ENCODE results near the gene TJP1.
"Not testable (repeated sequence)": the region's sequence is repeated elsewhere in the genome, so short reads cannot be mapped to it uniquely, and the experiment has no call there.

Gene TJP1

DNA sequence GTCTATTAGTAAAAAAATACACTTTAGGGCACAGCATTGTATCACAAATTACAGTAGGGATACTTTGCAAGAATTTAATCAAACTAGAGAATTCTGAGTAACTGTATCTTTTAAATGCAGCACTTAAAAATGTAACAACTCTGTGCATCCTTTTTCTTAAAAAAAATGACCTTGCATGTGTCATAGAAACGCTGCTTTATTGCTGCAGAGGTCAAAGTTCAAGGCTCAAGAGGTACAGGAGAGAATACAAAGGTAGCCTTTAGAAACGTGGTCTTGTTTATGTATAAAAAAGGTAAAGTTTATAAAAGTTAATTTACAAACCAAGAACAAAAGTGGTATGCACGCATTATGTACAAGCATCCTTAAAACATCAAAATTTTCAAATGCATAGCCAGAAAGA, 122.0 kb downstream of the TJP1 start:
- TF ChIP-seq, protein P1, sequence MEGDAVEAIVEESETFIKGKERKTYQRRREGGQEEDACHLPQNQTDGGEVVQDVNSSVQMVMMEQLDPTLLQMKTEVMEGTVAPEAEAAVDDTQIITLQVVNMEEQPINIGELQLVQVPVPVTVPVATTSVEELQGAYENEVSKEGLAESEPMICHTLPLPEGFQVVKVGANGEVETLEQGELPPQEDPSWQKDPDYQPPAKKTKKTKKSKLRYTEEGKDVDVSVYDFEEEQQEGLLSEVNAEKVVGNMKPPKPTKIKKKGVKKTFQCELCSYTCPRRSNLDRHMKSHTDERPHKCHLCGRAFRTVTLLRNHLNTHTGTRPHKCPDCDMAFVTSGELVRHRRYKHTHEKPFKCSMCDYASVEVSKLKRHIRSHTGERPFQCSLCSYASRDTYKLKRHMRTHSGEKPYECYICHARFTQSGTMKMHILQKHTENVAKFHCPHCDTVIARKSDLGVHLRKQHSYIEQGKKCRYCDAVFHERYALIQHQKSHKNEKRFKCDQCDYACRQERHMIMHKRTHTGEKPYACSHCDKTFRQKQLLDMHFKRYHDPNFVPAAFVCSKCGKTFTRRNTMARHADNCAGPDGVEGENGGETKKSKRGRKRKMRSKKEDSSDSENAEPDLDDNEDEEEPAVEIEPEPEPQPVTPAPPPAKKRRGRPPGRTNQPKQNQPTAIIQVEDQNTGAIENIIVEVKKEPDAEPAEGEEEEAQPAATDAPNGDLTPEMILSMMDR (IDR thresholded peaks at IDR 0.05): no peak
- TF ChIP-seq ZFX (IDR thresholded peaks at IDR 0.05; ENCODE audit: borderline replicate concordance): no peak
- no peak overlapping the region for H3K27ac ChIP-seq

DNA sequence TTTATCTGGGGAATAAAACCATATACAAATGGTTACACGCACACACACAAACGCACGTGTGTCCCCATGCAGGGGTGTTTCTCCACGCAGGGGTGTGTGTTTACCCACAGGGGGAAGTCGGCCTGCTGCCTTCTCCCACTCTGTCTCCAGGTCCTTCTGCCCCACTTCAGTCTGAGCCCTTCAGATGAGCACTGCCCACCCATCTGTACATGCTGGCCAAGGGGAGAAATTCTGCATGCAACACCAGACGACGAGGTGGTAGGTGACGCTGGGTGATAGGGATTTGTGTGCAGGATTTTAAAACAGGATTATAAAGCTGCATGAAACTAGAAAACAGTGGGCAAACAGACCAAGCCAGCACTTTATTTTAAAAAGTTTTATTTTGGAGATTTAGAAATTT, 122.5 kb downstream of the TJP1 start:
- H3K27ac ChIP-seq: no peak overlapping the region
- TF ChIP-seq ZFX (IDR thresholded peaks at IDR 0.05; ENCODE audit: borderline replicate concordance): no peak
- TF ChIP-seq, protein P1 (IDR thresholded peaks at IDR 0.05): no peak

DNA sequence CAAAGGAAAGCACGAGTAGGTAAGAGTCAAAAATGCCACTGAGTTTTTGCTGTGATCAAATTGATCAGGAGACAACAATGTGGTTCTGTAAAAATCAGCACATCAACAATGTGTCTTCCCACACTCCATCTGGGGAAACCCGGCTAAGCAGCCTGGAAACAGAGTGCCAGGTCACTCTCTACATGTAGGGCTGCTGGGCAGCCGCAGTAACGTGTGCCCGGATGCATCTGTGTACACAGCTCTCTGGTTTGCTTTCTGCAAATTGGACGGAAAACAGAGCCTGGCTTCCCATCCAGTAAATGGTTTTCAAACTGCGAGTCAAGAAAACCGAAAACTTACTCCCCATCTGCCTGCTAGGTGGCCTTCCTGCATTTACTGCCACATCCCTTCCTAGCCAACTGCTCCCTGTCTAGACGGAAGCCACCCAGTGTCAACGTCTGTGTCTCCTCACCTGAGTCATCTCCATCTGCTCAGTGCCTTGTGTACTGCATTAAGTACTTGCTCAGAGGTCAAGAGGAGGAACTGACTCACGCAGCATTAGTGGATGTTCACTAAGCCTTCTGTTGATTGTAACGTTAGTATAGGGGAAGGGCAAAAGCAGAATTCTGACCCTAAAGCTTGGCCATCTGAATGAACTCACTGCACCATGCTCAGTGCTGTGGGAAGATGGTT, 124.1 kb downstream of the TJP1 start:
- TF ChIP-seq, protein P1 (IDR thresholded peaks at IDR 0.05): no peak
- TF ChIP-seq ZFX (IDR thresholded peaks at IDR 0.05; ENCODE audit: borderline replicate concordance): no peak
- H3K27ac ChIP-seq: no peak overlapping the region

DNA sequence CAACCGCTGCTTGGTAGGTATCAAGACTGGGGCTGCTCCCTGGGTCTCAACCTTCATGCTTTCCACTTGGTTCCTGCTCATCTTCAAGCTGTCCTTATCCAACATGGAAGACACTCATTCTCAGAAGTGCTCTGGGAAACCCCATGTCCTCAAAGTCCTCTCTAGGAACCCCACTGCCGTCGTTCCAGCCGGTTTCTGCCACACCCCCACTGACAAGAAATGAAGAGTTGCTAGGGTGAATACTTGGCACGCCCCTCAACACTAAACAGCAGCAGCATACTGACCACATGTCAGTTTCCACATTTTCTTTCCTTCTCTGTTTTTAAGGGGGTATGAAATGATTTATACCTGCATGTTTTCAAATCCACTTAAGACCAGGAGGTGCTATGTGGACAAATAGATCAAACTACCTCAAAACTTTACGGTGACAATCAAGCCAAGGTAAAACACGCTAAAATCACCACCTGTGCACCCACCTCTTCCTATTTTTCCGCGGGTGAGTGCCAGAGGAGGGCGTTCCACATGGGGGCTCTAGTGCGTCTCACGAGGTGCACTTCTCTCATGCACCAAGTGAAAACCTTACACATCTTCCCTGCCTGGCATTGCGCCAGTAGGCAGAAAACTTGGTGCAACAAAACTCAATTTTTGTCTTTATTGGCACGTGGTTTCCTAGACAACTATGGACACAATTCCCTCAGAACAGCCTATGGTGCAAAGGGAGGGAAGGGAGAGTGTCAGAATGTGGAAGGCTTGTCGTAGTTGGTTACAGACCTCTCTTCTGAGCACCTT, 125.1 kb downstream of the TJP1 start:
- TF ChIP-seq ZFX (IDR thresholded peaks at IDR 0.05; ENCODE audit: borderline replicate concordance): no peak
- TF ChIP-seq, protein P1 (IDR thresholded peaks at IDR 0.05): no peak
- no peak overlapping the region for H3K27ac ChIP-seq

DNA sequence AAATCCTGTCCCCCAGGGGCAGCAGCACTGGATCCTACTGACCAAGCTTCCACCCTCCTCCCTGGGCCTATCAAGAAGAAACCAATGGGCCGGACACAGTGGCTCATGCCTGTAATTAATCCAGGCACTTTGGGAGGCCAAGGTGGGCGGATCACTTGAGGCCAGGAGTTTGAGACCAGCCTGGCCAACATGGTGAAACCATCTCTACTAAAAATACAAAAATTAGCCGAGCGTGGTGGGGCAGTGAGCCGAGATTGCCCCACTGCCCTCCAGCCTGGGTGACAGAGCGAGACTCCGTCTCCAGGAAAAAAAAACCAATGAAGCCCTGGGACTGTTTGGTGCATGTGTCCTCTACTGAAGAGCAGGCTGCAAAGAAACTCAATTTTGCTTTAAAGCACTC, 125.8 kb downstream of the TJP1 start:
- not testable (repeated sequence) for H3K27ac ChIP-seq

DNA sequence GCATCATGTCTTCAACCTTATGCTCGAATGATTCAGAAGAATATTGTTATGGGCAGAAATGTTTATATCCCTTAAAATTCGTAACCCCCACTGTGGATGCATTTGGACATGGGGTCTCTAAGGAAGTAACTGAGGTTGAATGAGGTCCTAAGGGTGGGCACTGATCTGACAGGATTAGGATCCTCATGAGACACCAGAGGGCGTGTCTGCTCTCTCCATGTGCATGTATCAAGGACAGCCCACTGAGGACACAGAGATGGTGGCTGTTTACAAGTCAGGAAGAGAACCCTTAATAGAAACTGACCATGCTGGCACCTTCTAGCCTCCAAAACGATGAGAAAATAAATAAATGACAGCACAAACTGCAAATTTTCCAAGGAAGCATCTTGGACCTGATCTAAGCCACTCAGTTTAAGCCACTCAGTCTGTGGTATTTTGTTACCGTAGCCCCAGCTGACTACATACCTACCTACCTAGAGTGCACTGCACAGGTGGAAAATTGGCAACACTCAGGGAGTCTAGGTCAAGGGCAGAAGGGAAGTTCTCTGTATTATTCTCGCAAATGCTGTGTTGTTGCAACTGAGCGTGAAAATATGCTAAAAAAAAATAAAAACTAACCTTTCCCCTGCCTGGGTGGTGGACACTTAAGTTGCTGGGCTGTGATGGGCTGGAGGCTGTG, 126.6 kb downstream of the TJP1 start:
- no peak overlapping the region for H3K27ac ChIP-seq
- TF ChIP-seq ZFX (IDR thresholded peaks at IDR 0.05; ENCODE audit: borderline replicate concordance): no peak

DNA sequence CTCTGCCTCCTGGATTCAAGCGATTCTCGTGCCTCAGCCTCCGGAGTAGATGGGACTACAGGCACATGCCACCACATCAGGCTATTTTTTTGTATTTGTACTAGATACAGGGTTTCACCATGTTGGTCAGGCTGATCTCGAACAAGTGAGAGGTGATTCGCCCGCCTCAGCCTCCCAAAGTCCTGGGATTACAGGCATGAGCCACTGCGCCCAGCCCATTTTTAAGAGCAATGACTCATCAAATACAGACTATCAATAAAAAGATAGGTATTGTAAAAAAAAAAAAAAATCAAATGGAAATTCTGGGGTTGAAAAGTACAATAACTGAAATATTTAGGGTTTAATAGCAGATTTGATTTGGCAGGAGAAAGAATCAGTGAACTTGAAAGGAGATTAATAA, 129.0 kb downstream of the TJP1 start:
- TF ChIP-seq ZFX (IDR thresholded peaks at IDR 0.05; ENCODE audit: borderline replicate concordance): no peak
- TF ChIP-seq, protein P1 (IDR thresholded peaks at IDR 0.05): no peak
- no peak overlapping the region for H3K27ac ChIP-seq

DNA sequence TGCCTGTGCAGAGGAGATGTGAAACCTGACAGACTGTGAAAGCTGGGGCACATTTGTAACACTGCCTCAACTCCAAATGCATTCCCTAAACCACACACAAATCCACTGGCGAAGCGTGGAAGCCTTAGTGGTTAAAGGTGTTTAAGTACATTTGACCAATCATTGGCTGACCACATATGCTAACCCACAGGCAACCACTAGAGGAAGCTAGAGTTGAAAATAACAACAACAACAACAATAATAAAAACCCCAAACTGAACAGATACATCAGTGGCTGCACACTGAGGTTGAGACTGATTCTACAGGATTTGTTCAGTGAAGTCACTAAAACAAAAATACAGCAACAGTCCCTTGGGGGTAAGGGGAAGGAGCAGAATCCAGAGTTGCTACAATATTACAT, 129.7 kb downstream of the TJP1 start:
- TF ChIP-seq ZFX (IDR thresholded peaks at IDR 0.05; ENCODE audit: borderline replicate concordance): no peak
- TF ChIP-seq, protein P1 (IDR thresholded peaks at IDR 0.05): peak; percentile 36
- H3K27ac ChIP-seq: no peak overlapping the region

Measured in 22Rv1 (cell line).